DOHH2 (cell line): ENCODE measurements around the gene SUCLG1.

Experiments
- H3F3A ChIP-seq: fragments of 200-600 bp; sonication (generic), shearing (Covaris generic); 2 replicates; pipeline ENCODE4 v1.6.0; 2016; ENCODE audit warnings: antibody characterized with exemption, mild to moderate bottlenecking; ENCODE audit not compliant: control insufficient read depth, insufficient read depth
- H3K27ac ChIP-seq: fragments of 200-600 bp; sonication (generic); 2 replicates; pipeline ENCODE4 v1.5.1; 2014; ENCODE audit warnings: low read depth, mild to moderate bottlenecking, low read length, moderate library complexity
- H3K27me3 ChIP-seq: fragments of 200-600 bp; sonication (generic); 2 replicates; pipeline ENCODE4 v1.6.1; 2014; ENCODE audit warnings: mild to moderate bottlenecking, low read length, mixed read lengths; ENCODE audit not compliant: control insufficient read depth
- H3K36me3 ChIP-seq: fragments of 200-600 bp; sonication (generic); 2 replicates; pipeline ENCODE4 v1.6.1; 2014; ENCODE audit warnings: mild to moderate bottlenecking, low read length, moderate library complexity, mixed read lengths; ENCODE audit not compliant: control insufficient read depth
- H3K4me1 ChIP-seq: fragments of 200-600 bp; sonication (generic); 2 replicates; pipeline ENCODE4 v1.6.1; 2014; ENCODE audit warnings: mild to moderate bottlenecking, low read length, mixed read lengths; ENCODE audit not compliant: control insufficient read depth
- H3K4me2 ChIP-seq: fragments of 200-600 bp; sonication (generic); 2 replicates; pipeline ENCODE4 v1.6.0; 2014; ENCODE audit warnings: mild to moderate bottlenecking, low read length, moderate library complexity
- H3K4me3 ChIP-seq: fragments of 200-600 bp; sonication (generic); 2 replicates; pipeline ENCODE4 v1.5.1; 2014; ENCODE audit warnings: mild to moderate bottlenecking, low read length, mixed read lengths
- H3K79me2 ChIP-seq: fragments of 200-600 bp; sonication (generic); 2 replicates; pipeline ENCODE4 v1.6.1; 2014; ENCODE audit warnings: mild to moderate bottlenecking, low read length, mixed read lengths; ENCODE audit not compliant: control insufficient read depth
- H3K9me2 ChIP-seq: fragments of 200-600 bp; sonication (generic); replicated peaks from 2 replicates; pipeline ENCODE4 v1.6.1; 2014; ENCODE audit warnings: mild to moderate bottlenecking, low read length, mixed read lengths; ENCODE audit not compliant: control insufficient read depth
- H3K9me3 ChIP-seq: fragments of 200-600 bp; sonication (generic); 2 replicates; pipeline ENCODE4 v1.6.1; 2014; ENCODE audit warnings: antibody characterized with exemption, low read length, mixed read lengths; ENCODE audit not compliant: control insufficient read depth, insufficient read depth
- H4K20me1 ChIP-seq: fragments of 200-600 bp; sonication (generic); 2 replicates; pipeline ENCODE4 v1.6.0; 2014; ENCODE audit warnings: low read depth, mild to moderate bottlenecking, antibody characterized with exemption, low read length, moderate library complexity; ENCODE audit not compliant: control insufficient read depth, insufficient read depth
- EZH2phosphoT487 ChIP-seq: fragments of 200-600 bp; sonication (generic); IDR thresholded peaks from 2 replicates; pipeline ENCODE4 v1.6.1; 2017; ENCODE audit warnings: borderline replicate concordance, mild to moderate bottlenecking, antibody characterized with exemption, low read length, moderate library complexity, mixed read lengths
- TF ChIP-seq, protein P1 (sequence below): fragments of 200-600 bp; sonication (generic); IDR thresholded peaks from one replicate; pipeline ENCODE4 v1.5.1; 2014; ENCODE audit warnings: antibody characterized with exemption, mild to moderate bottlenecking, low read depth, low read length; ENCODE audit not compliant: poor library complexity, severe bottlenecking

Gene SUCLG1

DNA sequence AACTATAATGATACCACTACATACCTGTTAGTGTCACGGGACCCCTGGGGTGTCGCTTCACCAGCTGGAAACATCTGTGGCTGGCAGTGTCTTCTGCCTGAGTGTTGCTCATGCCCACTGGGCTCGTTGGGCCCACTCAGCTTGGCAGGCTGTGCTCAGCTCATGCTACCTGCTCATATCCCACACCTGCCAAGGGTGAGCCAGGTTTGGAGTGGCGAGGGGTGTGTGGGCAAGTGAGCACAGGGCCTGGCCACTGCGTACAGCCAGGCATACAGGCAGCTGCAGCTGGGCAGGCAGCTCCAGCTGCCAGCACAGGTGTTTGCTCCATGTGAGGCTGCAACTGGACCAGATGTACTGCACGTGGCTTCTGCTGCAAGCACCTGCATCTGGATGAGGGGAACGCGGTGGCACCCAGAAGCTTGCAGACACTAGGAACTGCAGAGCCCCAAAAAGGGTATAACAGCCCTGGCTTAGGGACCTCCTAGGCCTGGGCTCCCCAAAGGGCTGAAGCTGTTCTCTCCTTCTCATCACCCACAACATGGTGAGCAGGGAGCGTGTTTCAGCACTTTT, 70.1 kb downstream of the SUCLG1 start:
- H3K4me2 ChIP-seq: no peak overlapping the region
- H3K36me3 ChIP-seq: no peaks in the 10 kb centered on the region
- TF ChIP-seq EZH2phosphoT487: no peak
- TF ChIP-seq, protein P1, sequence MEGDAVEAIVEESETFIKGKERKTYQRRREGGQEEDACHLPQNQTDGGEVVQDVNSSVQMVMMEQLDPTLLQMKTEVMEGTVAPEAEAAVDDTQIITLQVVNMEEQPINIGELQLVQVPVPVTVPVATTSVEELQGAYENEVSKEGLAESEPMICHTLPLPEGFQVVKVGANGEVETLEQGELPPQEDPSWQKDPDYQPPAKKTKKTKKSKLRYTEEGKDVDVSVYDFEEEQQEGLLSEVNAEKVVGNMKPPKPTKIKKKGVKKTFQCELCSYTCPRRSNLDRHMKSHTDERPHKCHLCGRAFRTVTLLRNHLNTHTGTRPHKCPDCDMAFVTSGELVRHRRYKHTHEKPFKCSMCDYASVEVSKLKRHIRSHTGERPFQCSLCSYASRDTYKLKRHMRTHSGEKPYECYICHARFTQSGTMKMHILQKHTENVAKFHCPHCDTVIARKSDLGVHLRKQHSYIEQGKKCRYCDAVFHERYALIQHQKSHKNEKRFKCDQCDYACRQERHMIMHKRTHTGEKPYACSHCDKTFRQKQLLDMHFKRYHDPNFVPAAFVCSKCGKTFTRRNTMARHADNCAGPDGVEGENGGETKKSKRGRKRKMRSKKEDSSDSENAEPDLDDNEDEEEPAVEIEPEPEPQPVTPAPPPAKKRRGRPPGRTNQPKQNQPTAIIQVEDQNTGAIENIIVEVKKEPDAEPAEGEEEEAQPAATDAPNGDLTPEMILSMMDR: no peak
- H3K27me3 ChIP-seq: peaks cover 3% of the 10 kb centered on the region; the same call in 1 of the 2 replicates
- no peaks in the 10 kb centered on the region for H3K9me3 ChIP-seq
- H3K79me2 ChIP-seq: no peaks in the 10 kb centered on the region
- H3K4me1 ChIP-seq: no peaks in the 10 kb centered on the region
- H3K27ac ChIP-seq: no peak overlapping the region
- no peaks in the 10 kb centered on the region for H3K9me2 ChIP-seq
- no peaks in the 10 kb centered on the region for H3F3A ChIP-seq
- H4K20me1 ChIP-seq: no peaks in the 10 kb centered on the region
- no peak overlapping the region for H3K4me3 ChIP-seq

DNA sequence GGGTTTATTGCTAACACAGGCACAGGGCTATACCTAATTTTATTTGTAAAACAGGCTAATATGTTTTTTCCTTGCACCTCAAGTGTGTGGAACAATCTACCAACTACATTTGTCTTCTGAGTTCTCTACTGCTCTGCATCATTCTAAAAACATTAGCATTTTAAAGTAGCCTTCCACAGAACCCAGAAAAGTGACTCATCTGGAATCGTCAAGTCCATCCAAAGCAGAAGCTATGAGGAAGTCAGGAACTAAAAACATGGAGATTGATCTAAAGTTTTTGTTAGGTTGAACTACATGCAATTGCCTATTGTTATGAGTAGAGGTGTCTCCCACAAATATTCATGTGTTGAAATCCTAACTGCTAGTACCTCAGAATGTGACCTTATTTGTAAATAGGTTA, 70.9 kb downstream of the SUCLG1 start:
- Histone ChIP-seq H3K4me2 (no peak overlapping the region), H3K4me3 (no peak overlapping the region), H3K9me2 (no peaks in the 10 kb centered on the region), H3K79me2 (no peaks in the 10 kb centered on the region), H3F3A (no peaks in the 10 kb centered on the region), H3K9me3 (no peaks in the 10 kb centered on the region), H4K20me1 (no peaks in the 10 kb centered on the region), H3K36me3 (no peaks in the 10 kb centered on the region), H3K27me3 (peaks cover under 1% of the 10 kb centered on the region; the same call in 1 of the 2 replicates), H3K4me1 (no peaks in the 10 kb centered on the region), H3K27ac (no peak overlapping the region)
- TF ChIP-seq, protein P1: no peak
- no peak for TF ChIP-seq EZH2phosphoT487

DNA sequence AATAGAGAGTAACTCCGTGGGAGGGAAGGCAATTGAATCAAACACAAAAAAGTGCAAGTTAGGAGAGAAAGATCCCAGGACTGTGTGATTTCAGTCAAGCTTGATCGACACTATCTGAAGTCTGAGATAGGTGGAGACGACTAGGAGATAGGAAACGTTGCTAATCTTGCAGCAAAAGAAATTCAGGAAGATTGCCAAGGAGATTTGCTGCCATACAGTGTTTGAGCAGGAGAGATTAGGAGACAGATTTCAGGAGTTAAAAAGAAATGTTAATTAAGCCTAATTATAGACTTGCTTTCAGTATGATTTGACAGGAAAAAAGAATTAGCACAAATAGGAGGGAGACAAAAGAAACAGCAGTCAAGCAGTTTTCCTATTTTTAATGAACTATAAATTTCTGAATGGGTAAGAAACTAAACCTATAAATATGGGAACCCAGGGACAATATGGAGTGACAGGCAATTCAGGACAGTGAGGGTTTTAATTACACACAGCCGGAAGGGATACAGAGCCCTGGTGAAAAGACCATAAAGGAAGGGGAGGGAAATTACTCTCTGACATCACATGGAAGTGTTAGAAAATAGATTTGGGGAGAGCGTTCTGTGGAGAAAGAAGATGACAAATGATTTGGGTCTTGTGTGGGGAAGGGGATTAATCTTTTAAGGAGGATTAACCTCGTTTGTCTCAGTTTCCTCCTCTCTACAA, 72.6 kb downstream of the SUCLG1 start:
- Histone ChIP-seq H3K4me3 (no peak overlapping the region), H3K27ac (no peak overlapping the region), H3K36me3 (no peaks in the 10 kb centered on the region), H3K79me2 (no peaks in the 10 kb centered on the region), H3F3A (no peaks in the 10 kb centered on the region), H3K27me3 (no peaks in the 10 kb centered on the region; the same call in 1 of the 2 replicates), H3K9me3 (no peaks in the 10 kb centered on the region), H4K20me1 (no peaks in the 10 kb centered on the region), H3K4me1 (no peaks in the 10 kb centered on the region), H3K9me2 (no peaks in the 10 kb centered on the region), H3K4me2 (no peak overlapping the region)
- TF ChIP-seq, protein P1: no peak
- no peak for TF ChIP-seq EZH2phosphoT487
